GM19328 (cell line): ENCODE data around the gene PLPP2.

ENCODE experiments used
- ATAC-seq: cut with Tn5 transposase; IDR thresholded peaks from one replicate; pipeline ENCODE4 v1.9.1; 2021; ENCODE audit warnings: mild to moderate bottlenecking, moderate library complexity; ENCODE audit not compliant: unreplicated experiment

Gene PLPP2

DNA sequence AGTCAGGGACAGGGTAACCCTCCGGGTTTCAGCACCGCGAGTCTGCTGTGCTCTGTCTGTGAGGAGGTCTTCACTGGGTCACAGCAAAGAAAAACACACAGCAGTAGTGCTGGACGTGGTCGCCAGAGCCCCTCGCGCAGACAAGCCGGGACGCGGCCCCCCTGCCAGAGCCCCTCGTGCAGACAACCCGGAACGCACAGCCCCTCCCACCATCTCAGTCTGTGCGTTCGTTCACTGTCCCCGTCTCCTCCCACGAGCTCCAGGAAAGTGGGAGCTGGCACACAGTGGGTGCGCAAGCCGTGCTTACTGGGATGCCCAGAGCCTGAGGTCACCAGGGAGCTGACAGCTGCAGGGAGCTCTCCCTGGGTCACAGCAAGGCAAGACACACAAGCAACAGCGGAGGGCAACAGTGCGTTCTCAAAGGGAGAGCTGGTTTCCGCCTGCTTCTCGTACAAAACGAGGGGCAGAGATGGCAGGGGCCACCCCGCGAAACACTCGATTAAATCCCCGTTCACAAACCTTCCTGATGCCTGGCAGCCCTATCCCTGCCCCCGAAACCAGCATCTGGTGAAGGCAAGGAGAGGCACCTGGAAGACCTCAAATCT is 3.2 kb upstream of the PLPP2 start:
- ATAC-seq: no peak

DNA sequence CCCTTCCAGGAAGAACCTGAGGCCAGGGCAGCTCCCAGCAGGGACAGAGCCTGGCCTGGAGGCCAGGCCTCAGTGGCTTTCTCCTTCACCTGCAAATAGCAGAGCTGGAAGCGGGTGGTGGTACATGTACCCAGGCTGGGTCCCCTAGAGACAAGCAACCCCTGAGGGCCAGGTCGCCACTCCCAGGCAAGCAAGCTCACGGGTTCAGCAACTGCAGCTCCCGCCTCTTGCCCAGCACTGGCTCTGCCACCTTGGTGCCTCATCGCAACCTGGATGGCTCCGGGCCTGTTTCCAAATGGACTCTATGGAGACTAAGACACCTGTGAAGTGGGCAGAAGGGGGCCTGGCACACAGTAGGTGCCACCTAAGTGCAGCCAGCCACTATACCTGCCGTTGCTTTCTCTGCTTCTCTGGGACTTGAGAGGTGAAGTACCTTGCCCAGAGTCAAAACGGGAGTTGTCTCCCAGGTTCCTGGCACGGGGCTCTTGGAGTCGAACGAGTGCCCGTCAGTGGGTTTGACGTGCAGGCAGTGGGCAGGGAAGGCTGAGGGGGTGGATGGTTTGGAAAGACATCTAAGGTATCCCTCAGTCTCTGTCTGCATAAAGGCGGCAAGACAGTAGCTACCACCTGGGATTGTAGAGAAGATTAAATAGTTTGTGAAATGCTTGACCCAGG is 2.4 kb upstream of the PLPP2 start:
- no peak for ATAC-seq

DNA sequence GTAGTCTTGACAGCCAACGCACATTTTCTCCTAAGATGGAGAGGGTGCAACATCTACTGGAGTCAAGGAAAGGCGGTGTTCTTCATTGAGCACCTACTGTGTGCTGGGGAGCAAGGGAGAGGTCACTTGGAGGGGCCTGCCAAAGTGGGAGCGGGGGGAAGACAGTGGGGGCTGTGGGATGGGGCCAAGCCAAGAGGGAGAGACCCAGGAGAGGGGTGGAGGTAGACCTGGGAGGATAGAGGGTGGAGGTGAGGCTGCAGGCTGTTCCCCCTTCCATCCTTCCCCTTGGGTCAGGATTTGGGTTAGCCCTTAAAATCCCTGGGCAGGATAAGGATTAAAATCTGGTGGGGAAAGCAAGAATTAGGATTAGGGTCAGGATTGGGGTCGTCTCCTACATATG is 1.7 kb upstream of the PLPP2 start:
- no peak for ATAC-seq

DNA sequence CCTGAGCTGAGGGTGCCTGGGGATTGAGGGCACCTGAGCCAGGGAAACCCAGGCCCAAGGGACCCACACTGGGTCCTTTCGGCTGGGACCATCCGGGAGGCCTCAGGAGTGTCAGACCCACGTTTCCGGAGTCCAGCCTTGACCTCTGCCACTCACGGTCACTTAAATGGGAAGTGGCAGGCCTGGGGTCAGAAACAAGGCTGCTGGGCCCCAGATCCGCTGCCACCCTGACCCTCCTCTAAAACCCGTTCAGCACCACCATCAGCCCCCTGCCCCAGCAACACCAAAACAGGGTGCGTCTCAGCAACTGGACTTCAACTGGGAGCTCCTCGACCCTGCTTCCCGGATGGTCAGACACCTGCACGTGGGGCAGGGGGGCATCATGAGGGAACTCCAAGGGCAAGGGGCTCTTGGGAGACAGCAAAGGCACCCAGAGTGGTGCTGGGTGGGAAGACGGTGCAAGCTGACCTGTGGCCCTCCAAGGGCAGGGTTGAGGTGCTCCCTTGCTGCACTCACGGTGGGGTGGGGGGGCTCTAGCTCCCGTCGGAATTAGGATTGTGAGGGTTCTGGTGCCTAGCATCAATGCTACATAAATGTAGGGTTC is 1.2 kb upstream of the PLPP2 start:
- no peak for ATAC-seq

DNA sequence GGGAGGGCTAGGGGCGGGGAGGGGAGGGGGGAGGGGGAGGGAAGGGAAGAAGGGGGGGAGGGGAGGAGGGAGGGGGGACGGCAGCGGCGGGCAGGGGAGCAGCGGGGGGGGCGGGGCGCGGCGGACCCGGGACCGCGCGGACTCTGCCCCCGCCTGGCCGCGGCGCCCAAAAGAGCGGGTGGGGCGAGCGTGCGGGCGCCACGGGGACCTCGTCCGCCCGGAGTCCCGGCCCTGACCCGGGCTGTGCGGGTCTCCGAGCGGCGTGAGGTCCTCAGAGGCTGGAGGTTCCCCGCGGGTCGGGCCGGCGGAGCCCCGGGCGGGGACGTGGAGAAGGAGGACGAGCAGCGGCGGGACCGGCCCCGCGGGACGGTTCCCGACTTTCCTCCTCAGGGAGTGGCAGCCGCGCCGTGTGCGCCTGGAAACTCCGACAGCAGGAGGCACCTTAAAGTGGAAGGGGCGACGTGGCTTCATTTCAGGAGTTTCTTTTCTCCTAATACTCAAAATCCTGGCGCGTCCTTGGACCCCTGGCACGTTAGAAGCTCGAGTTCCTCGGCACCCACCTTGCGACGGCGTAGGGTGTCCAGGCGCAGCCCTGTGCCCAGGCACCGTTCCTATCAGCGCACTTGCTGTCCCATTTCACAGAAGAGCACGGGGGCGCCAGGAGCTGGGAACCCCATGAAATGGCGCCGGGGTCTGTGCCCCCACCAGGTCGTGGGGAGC is 518 bp upstream of the PLPP2 start:
- ATAC-seq: no peak

DNA sequence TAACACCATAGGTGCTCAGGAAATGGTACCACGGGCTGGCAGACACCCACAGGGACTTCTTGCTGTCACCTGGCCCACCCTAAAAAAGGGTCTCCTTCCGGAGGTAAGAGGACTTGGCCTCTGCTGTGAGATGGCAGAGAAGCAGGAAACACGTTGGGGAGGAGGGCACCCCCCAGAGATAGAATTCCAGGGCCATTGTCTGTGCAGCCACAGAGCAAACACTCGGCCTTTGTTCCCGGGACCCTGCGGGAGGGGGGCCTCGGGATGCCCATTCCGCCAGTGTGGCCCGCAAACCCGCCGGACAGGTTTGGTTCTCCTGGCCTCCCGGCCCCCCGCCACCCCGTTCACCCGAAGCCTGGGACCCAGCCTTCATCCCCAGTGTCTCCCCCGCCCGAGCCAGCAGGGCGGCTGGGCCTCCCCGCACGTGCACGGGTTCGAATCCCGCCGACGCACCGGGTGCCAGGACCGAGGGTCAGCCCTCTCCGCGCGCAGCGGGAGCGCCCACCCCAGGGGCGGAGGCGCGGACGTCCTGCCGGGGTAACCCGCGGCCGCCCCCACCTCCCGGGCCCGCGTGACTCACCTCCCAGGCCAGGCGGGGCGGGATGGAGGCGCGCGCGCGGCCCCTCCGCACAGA is 714 bp downstream of the PLPP2 start:
- no peak for ATAC-seq

DNA sequence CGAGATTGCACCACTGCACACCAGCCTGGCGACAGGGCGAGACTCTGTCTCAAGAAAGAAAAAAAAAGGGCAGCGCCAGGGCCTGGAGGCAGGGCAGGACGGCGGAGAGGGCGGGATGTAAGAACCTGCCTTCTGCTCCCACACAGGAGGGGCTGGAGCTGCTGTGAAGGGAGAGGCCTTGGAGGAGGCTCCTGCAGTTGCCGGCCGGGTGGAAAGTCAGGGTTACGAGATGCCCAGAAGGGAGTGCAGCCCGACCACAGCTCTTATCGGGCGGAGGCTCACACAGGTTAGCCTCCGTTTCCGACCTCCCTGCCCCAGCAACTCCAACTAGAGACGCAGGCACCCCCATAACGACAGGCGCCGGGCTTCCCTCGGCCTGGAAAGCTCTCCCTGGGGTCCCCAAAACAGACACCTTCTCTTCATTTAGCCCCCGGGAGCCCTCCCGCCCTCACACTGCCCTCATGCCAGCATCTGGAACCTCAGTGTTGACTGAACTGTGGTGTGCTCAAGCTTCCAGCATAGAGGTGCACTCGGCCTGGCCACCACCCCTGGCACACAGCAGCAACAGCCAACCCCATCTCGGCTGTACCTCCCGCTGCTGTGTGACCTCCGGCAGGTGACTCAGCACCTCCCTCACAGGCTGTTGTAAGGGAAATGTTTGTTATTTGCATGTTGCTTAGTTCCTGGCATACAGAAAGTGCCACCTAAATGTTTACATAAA is 1.4 kb downstream of the PLPP2 start:
- ATAC-seq: no peak

DNA sequence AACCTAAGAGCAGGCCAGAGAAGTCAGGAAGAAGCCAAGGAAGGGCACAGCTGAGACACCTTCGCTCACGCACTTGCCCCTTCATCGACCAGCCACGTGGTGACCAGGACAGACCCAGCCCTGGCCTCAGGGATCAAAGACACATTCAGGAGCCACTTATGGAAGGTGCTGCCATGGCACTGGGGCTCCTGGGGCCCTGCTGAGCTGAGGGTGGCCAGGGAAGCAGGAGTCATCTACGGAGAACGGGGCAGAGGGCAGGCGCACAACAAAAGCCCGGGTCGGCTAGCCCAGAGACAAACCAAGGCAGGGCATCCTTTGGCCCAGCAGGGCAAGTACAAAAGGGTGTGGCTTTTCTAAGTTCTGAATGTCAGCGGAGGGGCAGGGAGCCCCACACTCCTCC is 2.3 kb downstream of the PLPP2 start:
- ATAC-seq: no peak

DNA sequence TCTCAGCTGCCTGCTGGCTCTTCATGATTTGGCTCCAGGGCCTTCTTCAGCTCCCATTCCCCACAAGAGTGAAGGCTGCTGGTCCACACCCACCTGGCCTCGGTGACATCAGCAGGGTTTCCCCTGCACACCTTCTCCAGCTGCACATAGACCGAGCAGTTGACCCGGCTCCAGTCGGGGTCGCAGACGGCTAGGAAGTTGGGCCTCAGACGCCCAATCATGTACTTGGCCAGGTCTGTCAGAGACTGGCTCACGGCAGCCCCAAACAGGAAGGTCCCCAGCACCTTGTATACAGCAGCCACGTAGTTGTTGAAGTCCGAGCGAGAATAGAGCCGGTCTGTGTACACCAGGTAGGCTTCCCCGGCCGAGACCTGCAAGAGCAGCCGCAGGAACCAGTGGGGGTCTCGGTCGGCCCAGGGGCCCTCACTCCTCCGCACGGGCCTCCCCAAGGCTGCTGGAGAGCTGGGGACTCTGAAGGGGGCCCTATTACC is 3.8 kb downstream of the PLPP2 start:
- ATAC-seq: no peak

DNA sequence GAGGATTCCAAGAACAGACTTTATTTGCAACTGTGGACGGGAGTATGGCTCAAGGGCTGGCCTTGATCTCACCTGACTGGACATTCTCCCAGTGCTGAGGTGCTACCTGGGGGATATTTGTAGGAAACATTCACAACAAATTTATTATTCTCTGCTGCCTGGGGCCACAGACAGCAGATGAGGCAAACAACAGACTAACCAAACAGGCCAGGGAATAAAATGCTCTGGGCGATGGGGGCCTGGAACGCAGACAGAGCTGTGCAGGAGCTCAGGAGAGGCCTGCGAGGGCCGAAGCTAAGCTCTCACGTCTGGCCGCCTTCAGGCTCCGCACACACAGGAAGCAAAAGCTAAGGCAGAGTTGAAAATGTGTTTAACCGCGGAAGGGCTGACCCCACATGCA is 7.8 kb downstream of the PLPP2 start:
- no peak for ATAC-seq

DNA sequence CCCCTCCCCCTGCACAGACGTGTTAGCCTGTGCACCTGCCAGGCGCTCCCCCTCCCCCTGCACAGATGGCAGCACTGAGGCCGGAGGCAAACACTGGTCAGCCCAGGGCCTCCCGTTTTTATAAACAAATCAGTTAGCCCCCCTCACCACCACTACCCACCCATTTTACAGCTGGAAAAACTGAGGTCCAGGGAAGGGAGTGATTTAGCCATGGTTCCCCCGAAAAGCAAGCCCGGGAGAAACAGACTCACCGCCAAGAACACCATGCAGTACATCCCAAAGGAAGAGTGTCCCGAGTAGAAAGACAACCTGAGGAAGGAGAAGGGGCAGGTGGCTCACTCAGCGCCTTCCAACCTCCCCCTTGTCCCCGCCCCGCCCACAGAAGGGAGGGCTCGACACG is 8.7 kb downstream of the PLPP2 start:
- no peak for ATAC-seq

DNA sequence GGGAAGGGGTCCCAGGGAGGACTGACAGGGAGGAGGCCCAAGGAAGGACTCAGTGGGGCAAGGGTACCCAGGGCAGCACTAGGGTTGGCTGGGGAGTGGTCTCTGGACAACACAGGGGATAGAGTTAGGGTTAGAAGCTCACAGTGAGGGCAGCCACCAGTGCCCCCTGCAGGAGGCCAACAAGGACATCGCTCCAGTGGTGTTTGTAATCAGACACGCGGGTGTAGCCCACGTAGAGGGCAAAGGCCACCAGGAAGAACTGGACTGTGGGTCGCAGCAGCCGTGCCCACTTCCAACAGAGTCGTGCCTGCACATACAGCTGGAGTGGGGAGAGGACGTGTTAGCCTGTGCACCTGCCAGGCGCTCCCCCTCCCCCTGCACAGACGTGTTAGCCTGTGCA is 9.2 kb downstream of the PLPP2 start:
- ATAC-seq: no peak

DNA sequence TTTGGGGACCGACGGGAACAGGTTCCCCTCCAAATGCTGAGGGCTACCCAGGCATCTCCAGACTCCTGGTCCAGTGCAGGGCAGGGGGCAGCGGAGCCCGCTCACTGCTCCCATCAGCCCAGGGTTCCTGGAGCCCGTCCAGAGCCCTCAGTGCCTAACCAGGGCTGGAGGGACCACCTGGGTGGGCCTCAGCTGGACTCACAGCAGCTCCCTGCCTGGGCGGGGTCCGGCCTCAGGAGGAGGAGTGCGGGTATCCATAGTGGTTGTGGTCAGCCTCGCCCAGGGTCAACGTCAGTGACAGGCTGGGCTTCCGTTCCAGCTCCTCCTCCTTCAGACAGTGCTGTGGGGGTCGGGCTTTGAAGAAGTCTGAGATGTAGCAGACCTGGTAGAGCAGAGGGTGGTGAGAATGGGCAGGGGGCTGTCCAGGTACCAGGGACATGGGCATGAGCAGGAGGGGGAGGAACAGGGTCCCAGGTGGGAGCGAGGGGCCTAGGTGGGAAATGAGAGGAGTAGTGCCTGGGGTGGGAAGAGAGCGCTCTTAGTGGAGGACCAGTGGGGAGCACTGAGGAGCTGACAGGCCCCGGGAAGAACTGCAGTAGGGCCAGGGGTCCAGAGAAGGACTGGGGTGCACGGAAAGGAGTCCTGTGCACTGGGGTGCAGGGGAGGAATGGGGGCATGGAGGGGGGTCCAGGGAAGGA is 9.9 kb downstream of the PLPP2 start:
- ATAC-seq: no peak

DNA sequence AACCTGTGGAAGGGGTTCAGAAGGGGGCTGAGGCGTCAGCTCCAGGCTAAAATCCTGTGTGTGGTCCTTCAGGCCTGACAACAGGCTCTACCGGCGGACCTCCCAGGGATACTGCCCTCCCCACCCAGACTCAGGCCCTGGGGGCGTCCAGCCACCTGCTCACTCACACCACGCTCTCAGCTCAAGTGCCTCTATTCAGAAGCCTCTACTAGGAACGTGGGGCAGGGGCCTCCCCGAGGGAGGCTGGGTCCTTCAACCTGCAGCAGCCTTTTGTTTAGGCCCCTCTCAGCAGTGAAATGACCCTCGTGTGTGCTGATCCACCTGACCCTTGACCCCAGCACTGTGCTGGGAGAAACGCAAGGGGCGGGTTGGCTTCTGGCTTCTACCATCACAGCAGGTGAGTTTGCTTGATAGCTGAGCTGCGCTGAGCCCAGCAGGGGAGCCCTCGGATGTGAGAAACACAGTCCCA is 10.6 kb downstream of the PLPP2 start:
- no peak for ATAC-seq

DNA sequence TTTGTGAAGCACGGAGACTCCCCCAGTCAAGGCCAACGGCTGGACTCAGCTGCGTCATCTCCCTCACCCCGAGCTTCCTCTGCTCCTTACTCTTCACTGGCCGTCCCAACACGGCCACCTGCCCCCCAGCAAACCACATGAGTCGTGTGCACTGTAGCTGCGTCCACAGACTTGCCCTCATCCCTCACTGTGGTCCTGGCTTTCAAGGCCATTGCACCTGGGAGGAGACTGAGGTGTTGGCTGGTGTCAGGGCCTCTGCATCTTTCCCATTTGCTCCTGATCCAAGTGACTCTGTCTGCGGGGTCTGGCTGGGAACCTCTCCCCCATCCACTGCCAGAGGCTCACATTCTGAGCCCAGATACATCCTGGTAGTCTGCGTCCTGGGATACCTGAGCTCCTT is 11.5 kb downstream of the PLPP2 start:
- no peak for ATAC-seq

DNA sequence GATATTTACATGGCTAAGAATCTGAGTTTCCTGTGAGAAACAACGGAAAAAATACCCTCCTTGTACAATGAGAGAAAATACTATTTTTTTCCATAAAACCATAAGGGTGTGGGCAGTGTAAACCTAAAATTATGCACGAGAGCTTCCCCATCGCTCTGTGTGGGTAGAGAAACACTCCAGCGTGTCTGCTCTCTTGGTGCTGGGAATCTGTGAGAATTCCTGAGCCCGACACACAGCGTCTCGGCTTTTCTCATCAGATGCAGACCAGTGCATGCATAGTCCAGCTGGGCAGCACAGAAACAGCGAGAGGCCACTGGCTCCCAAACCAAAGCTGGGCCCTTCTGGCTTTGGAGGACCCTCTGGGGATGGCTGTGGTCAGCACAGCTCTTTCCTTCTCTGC is 12.0 kb downstream of the PLPP2 start:
- ATAC-seq: no peak

DNA sequence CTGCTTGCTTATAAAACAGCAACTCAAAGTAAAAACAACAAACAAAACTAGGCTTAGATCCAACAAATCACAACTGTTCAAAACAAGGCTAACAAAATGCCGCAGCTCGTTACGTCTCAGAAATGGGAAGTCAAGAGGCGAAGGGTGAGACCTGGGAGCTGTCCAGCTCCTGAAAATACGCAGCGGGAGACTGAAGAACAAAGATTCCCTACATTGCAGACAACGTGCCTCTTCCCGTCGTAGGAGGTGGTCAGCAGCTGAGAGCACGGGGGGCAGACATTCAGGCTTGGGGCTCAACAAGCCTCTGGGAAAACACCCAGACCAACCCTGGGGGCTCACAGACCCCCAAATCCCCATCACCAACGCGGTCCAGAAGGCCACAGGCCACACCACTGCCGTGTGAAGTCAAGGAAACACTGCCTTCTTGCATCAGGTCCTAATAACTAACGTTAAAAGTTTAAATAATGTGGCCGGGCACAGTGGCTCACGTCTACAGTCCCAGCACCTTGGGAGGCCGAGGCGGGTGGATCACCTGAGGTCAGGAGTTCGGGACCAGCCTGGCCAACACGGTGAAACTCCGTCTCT is 13.5 kb downstream of the PLPP2 start:
- no peak for ATAC-seq

DNA sequence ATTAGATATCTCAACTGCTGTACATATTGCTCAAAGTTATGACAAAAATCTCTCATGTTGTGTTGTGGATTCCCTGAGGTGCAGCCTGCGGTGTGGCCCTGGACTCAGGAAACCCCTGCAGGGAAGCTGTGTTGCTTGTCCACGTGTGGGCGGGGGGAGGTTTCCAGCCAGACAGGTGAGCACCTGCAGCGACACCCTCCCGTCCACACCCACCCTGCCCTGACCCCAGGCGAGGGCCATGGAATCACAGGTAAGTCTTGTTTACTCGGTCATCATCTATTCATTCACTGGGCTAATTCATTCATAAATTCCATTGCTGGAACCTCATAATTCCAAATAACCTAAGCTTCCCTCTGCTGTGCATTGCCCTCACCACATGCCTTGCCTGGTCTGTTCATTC is 14.1 kb downstream of the PLPP2 start:
- ATAC-seq: no peak

DNA sequence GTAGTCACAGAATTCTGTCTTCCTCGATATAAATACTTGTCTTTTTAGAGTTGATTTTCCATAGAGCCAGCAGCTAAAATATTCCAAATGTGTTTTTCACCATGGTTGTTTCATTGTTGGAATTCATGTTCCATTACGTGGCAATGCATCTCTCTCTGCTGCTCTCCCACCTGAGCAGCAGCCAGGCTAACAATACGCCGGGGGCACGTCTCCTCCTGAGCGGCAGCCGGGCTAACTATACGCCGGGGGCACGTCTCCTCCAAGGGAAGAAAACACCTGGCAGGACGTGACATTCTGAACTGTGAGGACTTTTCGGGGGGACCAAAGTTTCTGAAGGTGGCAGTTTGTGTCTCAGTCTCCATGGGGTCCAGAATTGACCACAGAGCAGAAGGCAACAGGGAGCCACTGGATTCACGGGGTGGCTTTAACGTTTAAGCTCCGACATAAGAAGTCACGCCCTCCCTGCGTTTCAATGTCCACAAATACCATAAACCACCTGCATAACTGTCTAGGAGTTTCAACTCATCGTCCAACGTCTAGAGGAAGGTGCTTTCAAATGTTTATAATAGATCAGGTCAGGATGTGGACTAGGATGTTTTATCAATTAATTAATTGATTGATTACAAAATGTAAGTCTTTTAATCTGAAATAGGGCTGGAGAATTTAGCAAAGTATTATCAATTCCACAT is 15.1 kb downstream of the PLPP2 start:
- ATAC-seq: no peak
